GM12891 (cell line): ENCODE data around the gene ACAA1.
A peak's percentile ranks its signal among the peaks of the same experiment; 100 is the strongest.

ENCODE experiments used
- DNase-seq: peaks from one replicate; pipeline ENCODE4 v3.0.0; 2011; ENCODE audit warnings: low spot score; ENCODE audit not compliant: insufficient read length
- FAIRE-seq: peaks from 2 replicates; lab custom pipeline; 2011; peaks lifted over from hg19 to GRCh38; lab: Jason Lieb, UNC
- PAX5 ChIP-seq: IDR thresholded peaks from 2 replicates; pipeline ENCODE4 v1.6.1; 2011; ENCODE audit warnings: low read length, moderate library complexity, mild to moderate bottlenecking; ENCODE audit not compliant: insufficient read depth, severe bottlenecking
- POLR2A ChIP-seq: IDR thresholded peaks from 2 replicates; pipeline ENCODE4 v1.6.1; 2011; ENCODE audit warnings: low read depth, low read length, control low read depth
- POLR2AphosphoS5 ChIP-seq: IDR thresholded peaks from 2 replicates; pipeline ENCODE4 v1.6.1; 2011; ENCODE audit warnings: low read depth, low read length, control low read depth
- POU2F2 ChIP-seq: IDR thresholded peaks from 2 replicates; pipeline ENCODE4 v1.6.1; 2011; ENCODE audit warnings: low read depth, mild to moderate bottlenecking, control low read depth, low read length, moderate library complexity
- SPI1 ChIP-seq: IDR thresholded peaks from 2 replicates; pipeline ENCODE4 v1.6.1; 2011; ENCODE audit warnings: low read depth, low read length, control low read depth
- TAF1 ChIP-seq: IDR thresholded peaks from 2 replicates; pipeline ENCODE4 v1.6.1; 2011; ENCODE audit warnings: low read depth, low read length, control low read depth

The ACAA1 gene

GRCh38 chr3:38120693-38121450, 16.1 kb downstream of the ACAA1 start:
- no peak for FAIRE-seq
- DNase-seq, result no peak
- TF ChIP-seq POU2F2 (no peak), SPI1 (no peak), POLR2AphosphoS5 (no peak), TAF1 (no peak), POLR2A (no peak), PAX5 (no peak)

DNA sequence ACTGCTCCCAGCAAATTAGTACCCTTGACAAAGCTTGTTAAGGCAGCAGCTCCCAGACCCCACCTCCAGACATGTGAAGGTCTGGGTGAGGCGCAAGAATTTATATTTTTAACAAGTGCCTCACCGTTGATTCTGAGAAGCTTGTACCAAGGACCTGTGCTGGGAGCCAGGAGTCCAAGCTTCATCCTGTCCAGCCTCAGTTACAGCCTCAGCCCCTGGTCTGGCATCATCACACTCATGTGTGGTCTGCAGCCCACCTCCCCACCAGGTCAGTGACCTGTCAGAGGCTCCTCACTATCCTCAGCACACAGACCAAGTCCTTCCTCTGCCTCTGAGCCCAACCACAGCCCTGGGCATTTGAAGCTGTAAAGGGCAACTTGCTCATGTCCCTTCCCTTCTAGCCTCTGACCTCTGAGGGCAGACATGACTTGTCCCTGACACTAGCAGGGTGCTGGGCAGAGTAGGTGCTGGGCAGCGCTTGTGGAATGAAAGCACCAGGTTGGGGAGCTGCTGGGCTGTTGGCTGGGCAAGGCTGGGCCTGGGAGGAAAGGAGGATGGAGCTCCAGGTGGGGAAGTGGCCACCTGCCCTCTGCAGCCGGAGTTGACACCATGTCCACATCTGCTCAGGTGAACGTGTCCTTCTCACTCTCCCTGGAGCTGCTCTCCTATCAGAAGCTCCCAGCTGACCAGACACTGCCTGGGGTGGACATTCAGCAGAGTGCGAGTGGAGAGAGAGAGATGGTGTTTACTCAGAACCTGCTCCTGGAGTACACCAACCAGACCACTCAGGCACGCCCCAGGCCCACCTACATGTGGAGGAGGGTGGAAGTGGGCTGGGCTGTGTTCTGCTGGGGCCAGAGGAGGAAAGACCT, 16.9 kb downstream of the ACAA1 start:
- TF ChIP-seq PAX5 (no peak), POLR2A (no peak), POLR2AphosphoS5 (no peak; the same call in 1 of the 2 replicates), SPI1 (no peak), TAF1 (no peak), POU2F2 (no peak)
- no peak for DNase-seq
- FAIRE-seq, result no peak

- no peak for TF ChIP-seq POU2F2
- no peak for TF ChIP-seq POLR2AphosphoS5
- no peak for TF ChIP-seq POLR2A
- no peak for TF ChIP-seq TAF1
- TF ChIP-seq PAX5, result no peak
- no peak for TF ChIP-seq SPI1
- no peak for FAIRE-seq
- no peak for DNase-seq
These were observed 17.7 kb downstream of the ACAA1 start for GRCh38 chr3:38119248-38119544.

GRCh38 chr3:38118421-38119247, 18.3 kb downstream of the ACAA1 start:
- FAIRE-seq (no peak), DNase-seq (no peak)
- TF ChIP-seq TAF1 (no peak), POU2F2 (no peak), POLR2AphosphoS5 (no peak)

DNA sequence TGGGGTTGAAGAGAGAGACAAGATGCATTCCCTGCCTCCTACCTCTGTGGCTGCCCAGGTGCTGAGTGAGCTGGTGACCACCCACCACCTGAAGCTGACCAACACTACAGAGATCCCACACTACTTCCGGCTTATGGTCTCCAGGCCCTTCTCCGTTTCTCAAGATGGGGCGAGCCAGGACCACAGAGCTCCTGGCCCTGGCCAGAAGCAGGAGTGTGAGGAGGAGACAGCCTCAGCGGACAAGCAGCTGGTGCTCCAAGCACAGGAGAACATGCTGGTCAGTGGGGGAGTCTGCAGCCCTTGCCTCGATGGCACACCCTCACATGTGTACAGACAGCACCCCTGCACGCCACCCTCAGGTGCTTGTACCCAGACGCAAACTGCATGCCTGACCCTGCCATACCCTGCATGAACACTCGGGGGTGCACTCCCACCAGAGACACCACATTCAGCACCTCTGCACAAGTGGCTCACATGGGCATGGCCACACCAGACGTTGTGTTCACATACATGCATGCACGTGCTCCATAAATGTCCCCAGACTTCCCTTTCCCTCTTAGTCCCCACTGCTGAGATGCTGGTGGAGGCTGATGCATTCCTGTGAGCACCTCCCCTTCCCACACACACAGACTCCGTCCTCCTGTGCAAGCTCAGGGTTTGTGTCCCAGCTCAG, 19.0 kb downstream of the ACAA1 start:
- peak; percentile 82 for DNase-seq
- TF ChIP-seq POLR2A, result no peak; the same call in 1 of the 2 replicates
- no peak for TF ChIP-seq TAF1
- no peak for TF ChIP-seq POU2F2
- peak; percentile 95 for FAIRE-seq

- DNase-seq (no peak), FAIRE-seq (no peak)
- TF ChIP-seq POU2F2 (no peak), POLR2AphosphoS5 (no peak), PAX5 (no peak), SPI1 (no peak), TAF1 (no peak), POLR2A (no peak)
These were observed 19.7 kb downstream of the ACAA1 start for GRCh38 chr3:38117163-38117716.

GRCh38 chr3:38116471-38117162, 20.3 kb downstream of the ACAA1 start:
- no peak for TF ChIP-seq TAF1
- TF ChIP-seq POLR2AphosphoS5, result no peak
- DNase-seq, result no peak

GRCh38 chr3:38115645-38116427, 21.1 kb downstream of the ACAA1 start:
- FAIRE-seq, result no peak
- no peak for DNase-seq
- TF ChIP-seq PAX5 (no peak), SPI1 (no peak), POLR2A (no peak), POLR2AphosphoS5 (no peak), POU2F2 (no peak), TAF1 (no peak)

More at GRCh38 chr3:38116471-38117162, 20.3 kb downstream of the ACAA1 start:
- no peak for FAIRE-seq
